Parathyroid adenoma (tissue), 2 donors: ENCODE data around the gene EIF4G1.

ENCODE experiments used
- H2AFZ ChIP-seq: fragments of 300-600 bp; sonication (generic); one replicate; pipeline ENCODE4 v1.7.0; 2017; ENCODE audit warnings: antibody characterized with exemption, mild to moderate bottlenecking
- H3K27ac ChIP-seq: fragments of 300-600 bp; sonication (generic); one replicate; pipeline ENCODE4 v1.7.0; 2017
- H3K27me3 ChIP-seq: fragments of 300-600 bp; sonication (generic); one replicate; pipeline ENCODE4 v1.7.0; 2017; ENCODE audit warnings: low read length; ENCODE audit not compliant: control insufficient read depth, insufficient read depth
- H3K36me3 ChIP-seq: fragments of 300-600 bp; sonication (generic); one replicate; pipeline ENCODE4 v1.7.0; 2017; ENCODE audit warnings: low read length; ENCODE audit not compliant: control insufficient read depth, insufficient read depth
- H3K4me1 ChIP-seq: fragments of 300-600 bp; sonication (generic); one replicate; pipeline ENCODE4 v1.7.0; 2017; ENCODE audit warnings: control low read depth
- H3K4me2 ChIP-seq: fragments of 300-600 bp; sonication (generic); one replicate; pipeline ENCODE4 v1.7.0; 2017; ENCODE audit warnings: low read length
- H3K4me3 ChIP-seq: fragments of 300-600 bp; sonication (generic); one replicate; pipeline ENCODE4 v1.7.0; 2017; ENCODE audit warnings: low read depth, low read length
- H3K79me2 ChIP-seq: fragments of 300-600 bp; sonication (generic); one replicate; pipeline ENCODE4 v1.7.0; 2017; ENCODE audit warnings: control low read depth
- H3K9ac ChIP-seq: fragments of 300-600 bp; sonication (generic); one replicate; pipeline ENCODE4 v1.7.0; 2017; ENCODE audit warnings: mild to moderate bottlenecking
- H3K9me3 ChIP-seq: fragments of 300-600 bp; sonication (generic); one replicate; pipeline ENCODE4 v1.7.0; 2017; ENCODE audit warnings: low read length; ENCODE audit not compliant: control insufficient read depth
- CTCF ChIP-seq: fragments of 300-600 bp; sonication (generic); IDR thresholded peaks from one replicate; pipeline ENCODE4 v1.7.0; 2017; ENCODE audit warnings: antibody characterized with exemption, mild to moderate bottlenecking
- donor health status: primary hyperparathyroidism.

EIF4G1 gene

GRCh38 chr3:184360070-184360928 lies 45.9 kb downstream of the EIF4G1 start:
- peaks cover 16% of the 10 kb centered on the region for H3K4me1 ChIP-seq
- H3K27ac ChIP-seq, result no peak overlapping the region
- H3K4me2 ChIP-seq, result peak overlapping the region; percentile 83
- peaks cover 12% of the 10 kb centered on the region for H3K79me2 ChIP-seq
- H3K9me3 ChIP-seq, result no peaks in the 10 kb centered on the region
- peak overlapping the region; percentile 28 for H3K9ac ChIP-seq
- H3K36me3 ChIP-seq, result no peaks in the 10 kb centered on the region
- H2AFZ ChIP-seq, result no peak overlapping the region
- no peak for TF ChIP-seq CTCF
- H3K27me3 ChIP-seq, result no peaks in the 10 kb centered on the region
- H3K4me3 ChIP-seq, result peak overlapping the region; percentile 68

- H3K4me2 ChIP-seq, result peak overlapping the region; percentile 83
- peak overlapping the region; percentile 68 for H3K4me3 ChIP-seq
- peak overlapping the region; percentile 28 for H3K9ac ChIP-seq
- no peaks in the 10 kb centered on the region for H3K9me3 ChIP-seq
- H2AFZ ChIP-seq, result peak overlapping the region; percentile 97
- no peaks in the 10 kb centered on the region for H3K27me3 ChIP-seq
- H3K4me1 ChIP-seq, result peaks cover 16% of the 10 kb centered on the region
- peaks cover 12% of the 10 kb centered on the region for H3K79me2 ChIP-seq
- no peaks in the 10 kb centered on the region for H3K36me3 ChIP-seq
- no peak for TF ChIP-seq CTCF
- H3K27ac ChIP-seq, result peak overlapping the region; percentile 100
Observed at GRCh38 chr3:184360929-184361531, 46.6 kb downstream of the EIF4G1 start.

- no peaks in the 10 kb centered on the region for H3K36me3 ChIP-seq
- TF ChIP-seq CTCF, result no peak
- H3K9ac ChIP-seq, result peak within 1 kb of the TSS; percentile 100
- H3K27me3 ChIP-seq, result no peaks in the 10 kb centered on the region
- peak within 1 kb of the TSS; percentile 97 for H2AFZ ChIP-seq
- H3K27ac ChIP-seq, result peak within 1 kb of the TSS; percentile 100
- peak within 1 kb of the TSS; percentile 83 for H3K4me2 ChIP-seq
- H3K4me1 ChIP-seq, result peaks cover 16% of the 10 kb centered on the region
- peak within 1 kb of the TSS; percentile 91 for H3K4me3 ChIP-seq
- no peaks in the 10 kb centered on the region for H3K9me3 ChIP-seq
- H3K79me2 ChIP-seq, result peaks cover 12% of the 10 kb centered on the region
Observed at GRCh38 chr3:184361532-184361931, 47.1 kb downstream of the EIF4G1 start, which contains the start of the genes CLCN2 and POLR2H. Gene CLCN2, minus strand, starts transcription at chr3:184361605. Its CDS starts 126 bp downstream, at chr3:184361479. Gene POLR2H, plus strand, starts transcription at chr3:184361710. Its CDS starts 1,783 bp downstream, at chr3:184363493.

GRCh38 chr3:184361932-184362667 lies 47.7 kb downstream of the EIF4G1 start:
- Histone ChIP-seq H3K27ac (peak overlapping the region; percentile 100), H2AFZ (peak overlapping the region; percentile 97), H3K9me3 (no peaks in the 10 kb centered on the region), H3K27me3 (no peaks in the 10 kb centered on the region), H3K4me3 (peak overlapping the region; percentile 91), H3K79me2 (peaks cover 12% of the 10 kb centered on the region), H3K4me2 (peak overlapping the region; percentile 83), H3K9ac (peak overlapping the region; percentile 100), H3K4me1 (peaks cover 16% of the 10 kb centered on the region), H3K36me3 (no peaks in the 10 kb centered on the region)
- TF ChIP-seq CTCF, result no peak
